H1 (cell line): ENCODE measurements around the gene PPP1R17. TPM values are rescaled to one million over a fixed set of nuclear protein-coding genes. Genes with fewer than 3 reads are reported as not detected.

Experiments
- CTCF ChIA-PET: fragments of 300-600 bp; sonication (Branson Sonifier 250); formaldehyde crosslinking; loops from one replicate; lab custom pipeline; 2021; ENCODE audit not compliant: partially characterized antibody; lab: Charles Lee
- POLR2A ChIA-PET: fragments of 300-600 bp; sonication (Branson Sonifier 250); formaldehyde crosslinking; loops from one replicate; lab custom pipeline; 2021; ENCODE audit warnings: inconsistent platforms; ENCODE audit not compliant: partially characterized antibody; lab: Charles Lee
- DNase-seq, 2 experiments: peaks; one replicate each; pipeline versions ENCODE4 v3.0.0 to v3.0.0-alpha.2; 2010 to 2022; ENCODE audit warnings: low spot score in 2 of 2, low read depth in 1 of 2, mixed read lengths in 1 of 2
- FAIRE-seq: peaks from 2 replicates; lab custom pipeline; 2011; peaks lifted over from hg19 to GRCh38; lab: Jason Lieb, UNC
- H2AFZ ChIP-seq: 2 replicates; pipeline ENCODE4 v1.8.1; 2012; ENCODE audit warnings: low read length, inconsistent platforms
- H2AK5ac ChIP-seq: 2 replicates; pipeline ENCODE4 v1.6.1; 2013; ENCODE audit warnings: low read depth, low read length
- H2BK120ac ChIP-seq: replicated peaks from 2 replicates; pipeline ENCODE3; 2013; ENCODE audit warnings: low read depth, low read length, inconsistent platforms
- H2BK12ac ChIP-seq: 2 replicates; pipeline ENCODE4 v1.6.1; 2013; ENCODE audit warnings: low read depth, low read length
- H2BK15ac ChIP-seq: 2 replicates; pipeline ENCODE4 v1.6.1; 2013; ENCODE audit warnings: low read length
- H2BK20ac ChIP-seq: 2 replicates; pipeline ENCODE4 v1.6.1; 2013; ENCODE audit warnings: low read length
- H2BK5ac ChIP-seq: 2 replicates; pipeline ENCODE4 v1.6.1; 2013; ENCODE audit warnings: low read depth, low read length
- H3K14ac ChIP-seq: 2 replicates; pipeline ENCODE4 v1.6.1; 2013; ENCODE audit warnings: inconsistent platforms; ENCODE audit not compliant: insufficient read length
- H3K18ac ChIP-seq: 2 replicates; pipeline ENCODE4 v1.6.1; 2013; ENCODE audit warnings: low read length; ENCODE audit errors: extremely low read depth
- H3K23ac ChIP-seq: 2 replicates; pipeline ENCODE4 v1.6.1; 2013; ENCODE audit warnings: inconsistent platforms; ENCODE audit not compliant: insufficient read length
- H3K23me2 ChIP-seq: 2 replicates; pipeline ENCODE4 v1.6.1; 2013; ENCODE audit warnings: low read depth, low read length
- H3K27ac ChIP-seq: 2 replicates; pipeline ENCODE4 v1.6.1; 2011; ENCODE audit warnings: low read depth, low read length, inconsistent platforms
- H3K27me3 ChIP-seq, 4 experiments: replicated peaks in 1 of 4; 1 replicate in 1 of 4; 2 replicates in 3 of 4; pipeline versions ENCODE4 v1.6.1 to v1.8.1; 2011 to 2013; ENCODE audit warnings: low read length in 3 of 4, mild to moderate bottlenecking in 3 of 4, inconsistent platforms in 2 of 4, mixed read lengths in 2 of 4, moderate library complexity in 1 of 4; ENCODE audit not compliant: control insufficient read depth in 3 of 4, insufficient read depth in 3 of 4; ENCODE audit errors: extremely low read depth in 1 of 4
- H3K36me3 ChIP-seq, 4 experiments: 2 replicates each; pipeline versions ENCODE4 v1.6.1 to v1.8.1; 2011 to 2013; ENCODE audit warnings: mild to moderate bottlenecking in 4 of 4, low read length in 3 of 4, moderate library complexity in 2 of 4, control low read depth in 1 of 4, inconsistent platforms in 1 of 4; ENCODE audit not compliant: insufficient read depth in 4 of 4, control insufficient read depth in 2 of 4
- H3K4ac ChIP-seq: replicated peaks from 2 replicates; pipeline ENCODE3; 2013; ENCODE audit warnings: low read length, low read depth, mixed read lengths, inconsistent platforms; ENCODE audit not compliant: insufficient read length
- H3K4me1 ChIP-seq, 4 experiments: replicated peaks in 1 of 4; 1 replicate in 1 of 4; 2 replicates in 3 of 4; pipeline versions ENCODE4 v1.6.1 to v1.8.1; 2011 to 2013; ENCODE audit warnings: low read length in 3 of 4, inconsistent platforms in 2 of 4, mixed read lengths in 1 of 4; ENCODE audit not compliant: insufficient read depth in 4 of 4, control insufficient read depth in 3 of 4
- H3K4me2 ChIP-seq, 2 experiments: 2 replicates each; pipeline versions ENCODE4 v1.6.1 to v1.8.1; 2011 to 2013; ENCODE audit warnings: low read depth in 2 of 2, low read length in 2 of 2, control low read depth in 1 of 2, inconsistent platforms in 1 of 2, mild to moderate bottlenecking in 1 of 2; ENCODE audit not compliant: insufficient read depth in 1 of 2
- H3K4me3 ChIP-seq, 4 experiments: fragments of 200-600, 300-600 bp in 1 of 4; sonication (generic), shearing (Covaris generic), sonication (Bioruptor Twin) in 1 of 4; 2 replicates each; pipeline versions ENCODE4 v1.5.1 to v1.8.1; 2011 to 2016; ENCODE audit warnings: low read length in 4 of 4, low read depth in 3 of 4, control low read depth in 2 of 4, inconsistent platforms in 2 of 4, mild to moderate bottlenecking in 2 of 4, mixed read lengths in 1 of 4, moderate library complexity in 1 of 4; ENCODE audit not compliant: insufficient read depth in 2 of 4; ENCODE audit errors: extremely low read depth in 1 of 4
- H3K56ac ChIP-seq: replicated peaks from 2 replicates; pipeline ENCODE3; 2013; ENCODE audit warnings: low read depth, mild to moderate bottlenecking, mixed read lengths, low read length, inconsistent platforms; ENCODE audit not compliant: insufficient read length
- H3K79me1 ChIP-seq: 2 replicates; pipeline ENCODE4 v1.6.1; 2013; ENCODE audit warnings: low read depth, low read length, control low read depth
- H3K79me2 ChIP-seq, 2 experiments: 2 replicates each; pipeline versions ENCODE4 v1.6.1 to v1.8.1; 2012 to 2013; ENCODE audit warnings: low read length in 2 of 2, mild to moderate bottlenecking in 2 of 2, inconsistent platforms in 1 of 2; ENCODE audit not compliant: insufficient read depth in 2 of 2, control insufficient read depth in 1 of 2
- H3K9ac ChIP-seq, 4 experiments: replicated peaks in 1 of 4; 1 replicate in 1 of 4; 2 replicates in 3 of 4; pipeline versions ENCODE4 v1.6.1 to v1.8.1; 2011 to 2013; ENCODE audit warnings: low read depth in 3 of 4, low read length in 3 of 4, control low read depth in 2 of 4, mild to moderate bottlenecking in 2 of 4, moderate library complexity in 2 of 4, inconsistent platforms in 1 of 4; ENCODE audit errors: extremely low read depth in 1 of 4
- H3K9me3 ChIP-seq, 2 experiments: 2 replicates each; pipeline versions ENCODE4 v1.6.1 to v1.8.1; 2012 to 2013; ENCODE audit warnings: mild to moderate bottlenecking in 2 of 2, moderate library complexity in 2 of 2, control low read depth in 1 of 2, inconsistent platforms in 1 of 2, low read depth in 1 of 2, low read length in 1 of 2, mixed read lengths in 1 of 2; ENCODE audit not compliant: insufficient read depth in 2 of 2
- H4K20me1 ChIP-seq, 2 experiments: replicated peaks in 1 of 2; 2 replicates each; pipeline versions ENCODE3 to v1.8.1; 2011 to 2013; ENCODE audit warnings: inconsistent platforms in 2 of 2, low read length in 2 of 2, mild to moderate bottlenecking in 1 of 2; ENCODE audit not compliant: insufficient read depth in 2 of 2, control insufficient read depth in 1 of 2
- H4K5ac ChIP-seq: 2 replicates; pipeline ENCODE4 v1.6.1; 2013; ENCODE audit warnings: low read length, low read depth, mixed read lengths, inconsistent platforms; ENCODE audit not compliant: insufficient read length
- H4K8ac ChIP-seq: 2 replicates; pipeline ENCODE4 v1.8.0; 2013; ENCODE audit warnings: mild to moderate bottlenecking, moderate library complexity, low read length, inconsistent platforms; ENCODE audit not compliant: insufficient read depth; ENCODE audit errors: extremely low read depth
- H4K91ac ChIP-seq: replicated peaks from 2 replicates; pipeline ENCODE3; 2013; ENCODE audit warnings: low read length, mixed read lengths, inconsistent platforms; ENCODE audit not compliant: insufficient read length
- ASH2L ChIP-seq: fragments of 200-600, 300-600 bp; sonication (generic); IDR thresholded peaks from one replicate; pipeline ENCODE4 v1.7.1; 2017; ENCODE audit warnings: low read length
- CHD2 ChIP-seq: IDR thresholded peaks from 2 replicates; pipeline ENCODE4 v1.6.1; 2012; ENCODE audit warnings: low read length, improper control_type of control experiment
- EGR1 ChIP-seq: IDR thresholded peaks from 2 replicates; pipeline ENCODE4 v1.6.1; 2011; ENCODE audit warnings: low read depth, low read length, borderline replicate concordance
- GABPA ChIP-seq: IDR thresholded peaks from 2 replicates; pipeline ENCODE4 v1.6.1; 2011; ENCODE audit warnings: mild to moderate bottlenecking, low read length, moderate library complexity, borderline replicate concordance; ENCODE audit not compliant: insufficient read depth
- MAFK ChIP-seq: IDR thresholded peaks from 2 replicates; pipeline ENCODE4 v1.6.1; 2012; ENCODE audit warnings: low read depth, mild to moderate bottlenecking, improper control_type of control experiment, low read length
- NANOG ChIP-seq: IDR thresholded peaks from 2 replicates; pipeline ENCODE4 v1.6.1; 2011; ENCODE audit warnings: low read length, low read depth, mild to moderate bottlenecking, inconsistent platforms; ENCODE audit not compliant: insufficient read depth, poor library complexity, severe bottlenecking
- PHF8 ChIP-seq: fragments of 200-600 bp; sonication (generic); conservative IDR thresholded peaks from 2 replicates; pipeline ENCODE4 v1.7.1; 2012; ENCODE audit warnings: low read depth, mild to moderate bottlenecking, inconsistent platforms, low read length, moderate library complexity
- RAD21 ChIP-seq, 2 experiments: IDR thresholded peaks in 1 of 2; conservative IDR thresholded peaks in 1 of 2; 2 replicates each; pipeline ENCODE4 v1.6.1; 2011; ENCODE audit warnings: low read depth in 2 of 2, low read length in 2 of 2, improper control_type of control experiment in 1 of 2, inconsistent platforms in 1 of 2, mild to moderate bottlenecking in 1 of 2, moderate library complexity in 1 of 2
- RBBP5 ChIP-seq: IDR thresholded peaks from 2 replicates; pipeline ENCODE4 v1.7.1; 2012; ENCODE audit warnings: low read depth, mild to moderate bottlenecking, inconsistent platforms, low read length, moderate library complexity, borderline replicate concordance
- RXRA ChIP-seq: IDR thresholded peaks from 2 replicates; pipeline ENCODE4 v1.6.1; 2011; ENCODE audit warnings: low read depth, mild to moderate bottlenecking, low read length, moderate library complexity; ENCODE audit not compliant: insufficient read depth
- SRF ChIP-seq: IDR thresholded peaks from 2 replicates; pipeline ENCODE4 v1.6.1; 2011; ENCODE audit warnings: mild to moderate bottlenecking, low read depth, low read length, moderate library complexity
- WGBS, 2 experiments: shearing (Covaris generic) in 1 of 2; methylation state at CpG; one replicate each; pipeline versions ENCODE4 v1.1.6 to v1.1.7; 2013 to 2015; ENCODE audit warnings: low lambda C conversion rate in 2 of 2, mixed read lengths in 2 of 2, inconsistent platforms in 1 of 2, low coverage in 1 of 2, missing lambda C conversion rate in 1 of 2; ENCODE audit not compliant: insufficient replicate concordance in 2 of 2, insufficient coverage in 1 of 2, insufficient read length in 1 of 2; ENCODE audit errors: extremely low coverage in 1 of 2, missing lambda C conversion rate in 1 of 2; 5-methylcytosine and 5-hydroxymethylcytosine counted together
- polyA plus RNA-seq, 7 experiments: library from polyadenylated mRNA; depleted of rRNA in 3 of 7; stranded (reverse) in 5 of 7; unstranded in 2 of 7; fragments of >200 nt in 5 of 7; fragments of 200-250 nt in 2 of 7; gene quantifications; 1 replicate in 5 of 7; 2 replicates in 1 of 7; 4 replicates in 1 of 7; pipeline versions ENCODE4 v1.2.1 to v1.2.3, GENCODE V29; 2011 to 2013; ENCODE audit warnings: missing spikeins in 2 of 7, mixed read lengths in 2 of 7
- total RNA-seq: library from RNA; stranded (reverse); fragmentation: NEBNext Ultra II Directional; extraction: Animal tissue kit (Norgen Biotek cat#: 25700); gene quantifications from 2 replicates; pipeline ENCODE4 v1.2.1, GENCODE V29; 2021
- TF ChIP-seq, protein P1 (sequence below): IDR thresholded peaks from 2 replicates; pipeline ENCODE4 v1.6.1; 2012; ENCODE audit warnings: inconsistent platforms

Gene PPP1R17
- total and polyA plus RNA-seq, 2 of the 8 experiments (the other 6 are each of a cell fraction or from before 2014, with no cell fraction given): 1.5 to 2.5 TPM

GRCh38 chr7:31734456-31734855, 47.4 kb downstream of the PPP1R17 start:
- DNase-seq (no peak), FAIRE-seq (no peak)
- POLR2A ChIA-PET: no interaction called here
- Histone ChIP-seq H4K91ac (no peak overlapping the region), H2BK5ac (no peak overlapping the region), H3K9me3 (no peaks in the 10 kb centered on the region), H3K23ac (no peak overlapping the region), H2BK120ac (no peak overlapping the region), H2BK20ac (no peak overlapping the region), H3K4ac (no peak overlapping the region), H2AK5ac (no peak overlapping the region), H4K5ac (no peak overlapping the region), H4K20me1 (no peaks in the 10 kb centered on the region), H3K27me3 (no peaks in the 10 kb centered on the region), H4K8ac (no peak overlapping the region), H3K4me2 (no peak overlapping the region), H3K4me3 (no peak overlapping the region), H3K79me2 (no peaks in the 10 kb centered on the region), H2BK15ac (no peak overlapping the region), H3K18ac (no peak overlapping the region), H3K56ac (no peak overlapping the region), H2BK12ac (no peak overlapping the region), H3K79me1 (no peaks in the 10 kb centered on the region), H2AFZ (no peak overlapping the region), H3K23me2 (no peaks in the 10 kb centered on the region; the same call in 1 of the 2 replicates), H3K27ac (no peak overlapping the region), H3K4me1 (peaks cover 0 to 4% (median 1%) of the 10 kb centered on the region in 4 experiments; a peak in 2 of 7 replicates), H3K9ac (no peak overlapping the region), H3K36me3 (no peaks in the 10 kb centered on the region), H3K14ac (no peak overlapping the region)
- CTCF ChIA-PET: interaction anchor here (0.9 to 3.8 kb wide), 9 partner anchors 9 to 291 kb away, joined by 3 to 19 read pairs (median 3); no protein-coding TSS in a partner anchor
- 69% methylated on average over 5 of the region's 5 CpGs; no CpG with 5 or more reads in 1 of the 2 experiments for WGBS, 2 experiments
- TF ChIP-seq CHD2 (no peak), ASH2L (no peak), PHF8 (no peak), GABPA (no peak), RBBP5 (no peak), MAFK (no peak), RXRA (no peak), NANOG (no peak), RAD21 (IDR thresholded peaks at IDR 0.05 in 1 of 2, conservative IDR thresholded peaks at IDR 0.05 in 1 of 2; ENCODE audit: low read depth in 2 of 2, low read length in 2 of 2) (no peak), EGR1 (no peak), SRF (no peak)
- TF ChIP-seq, protein P1, sequence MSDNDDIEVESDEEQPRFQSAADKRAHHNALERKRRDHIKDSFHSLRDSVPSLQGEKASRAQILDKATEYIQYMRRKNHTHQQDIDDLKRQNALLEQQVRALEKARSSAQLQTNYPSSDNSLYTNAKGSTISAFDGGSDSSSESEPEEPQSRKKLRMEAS: no peak
